ENCODE measurements around the gene C1QTNF5. TPM values are rescaled to one million over a fixed set of nuclear protein-coding genes. Genes with fewer than 3 reads are reported as not detected.

Gene C1QTNF5
- total RNA-seq, 1 experiment from 2014 or later = not detected

DNA sequence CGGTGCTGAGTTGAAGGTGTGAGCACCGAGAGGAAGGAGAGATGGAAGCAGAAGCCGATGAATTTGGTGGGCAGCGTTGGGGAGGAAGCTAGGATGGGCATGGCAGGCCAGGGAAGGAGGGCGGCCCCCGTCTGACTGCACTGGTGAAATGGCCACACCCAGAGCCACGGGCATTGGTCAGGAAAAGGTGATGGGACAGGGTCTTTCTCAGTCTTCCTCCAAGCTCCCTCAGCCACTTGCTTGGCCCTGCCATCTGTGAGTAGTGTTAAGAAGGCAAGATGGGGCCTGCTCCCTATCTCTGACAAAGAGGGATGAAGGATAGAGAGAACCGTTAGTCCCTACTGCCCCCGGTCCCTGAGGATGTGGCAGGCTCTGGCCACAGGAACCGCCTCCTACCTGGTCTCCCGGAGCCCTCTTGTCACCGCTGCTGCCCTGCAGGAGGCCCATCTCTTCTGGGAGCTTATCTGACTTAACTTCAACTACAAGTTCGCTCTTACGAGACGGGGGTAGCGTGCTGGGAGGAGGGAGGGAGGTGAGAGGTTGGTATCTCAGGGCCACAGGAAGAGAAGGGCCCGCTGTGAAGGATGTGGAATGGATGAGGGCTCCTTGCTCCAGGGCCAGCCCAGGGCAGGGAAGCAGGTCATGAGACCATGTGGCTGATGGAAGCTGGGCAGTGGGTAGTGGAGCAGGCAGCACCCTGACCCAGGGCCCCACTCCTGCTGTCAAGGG, 30.6 kb downstream of the C1QTNF5 start:
- ChIA-PET RAD21 (ENCODE audit: low non-redundant PET in 1 of 2, low total read pairs in 2 of 2, uncharacterized antibody in 2 of 2, unreplicated experiment in 2 of 2) (no interaction called here), POLR2A (no interaction called here)

DNA sequence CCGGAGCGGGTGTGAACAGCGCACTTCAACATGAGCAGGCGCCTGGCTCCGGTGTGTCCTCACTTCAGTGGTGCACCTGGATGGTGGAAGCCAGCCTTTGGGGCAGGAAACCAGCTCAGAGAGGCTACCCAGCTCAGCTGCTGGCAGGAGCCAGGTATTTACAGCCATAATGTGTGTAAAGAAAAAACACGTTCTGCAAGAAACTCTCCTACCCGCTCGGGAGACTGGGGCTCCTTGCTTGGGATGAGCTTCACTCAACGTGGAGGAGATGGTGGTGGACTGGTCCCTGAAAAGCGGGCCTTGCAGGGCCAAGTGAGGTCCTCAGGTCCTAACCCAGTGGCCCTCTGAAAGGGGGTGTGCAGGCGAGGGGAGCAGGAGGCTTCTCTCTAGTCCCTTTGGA, 31.3 kb downstream of the C1QTNF5 start:
- Histone ChIP-seq H3K27ac (ENCODE audit: low read depth, low read length) (no peak overlapping the region), H3K4me2 (ENCODE audit: low read length) (no peak overlapping the region), H3K79me2 (ENCODE audit: insufficient read depth, low read length) (no peaks in the 10 kb centered on the region), H2AFZ (ENCODE audit: low read depth, low read length, poor library complexity, severe bottlenecking) (no peak overlapping the region), H4K20me1 (ENCODE audit: insufficient read depth) (no peaks in the 10 kb centered on the region), H3K9me2 (ENCODE audit: insufficient read depth) (no peaks in the 10 kb centered on the region), H3K36me3 (ENCODE audit: control insufficient read depth in 1 of 2, insufficient read depth in 2 of 2, low read length in 2 of 2) (peaks cover 0 to 7% of the 10 kb centered on the region in 2 experiments; a peak in 3 of 4 replicates), H3K9ac (ENCODE audit: low read length) (no peak overlapping the region), H3K4me1 (ENCODE audit: control insufficient read depth in 1 of 2, insufficient read depth in 2 of 2, low read length in 2 of 2) (no peaks in the 10 kb centered on the region), H3K4me3 (replicated peaks in 1 of 2; ENCODE audit: low read depth in 1 of 2, low read length in 2 of 2) (no peak overlapping the region), H3K9me3 (ENCODE audit: control insufficient read depth in 1 of 2, insufficient read depth in 1 of 2, low read depth in 1 of 2, low read length in 2 of 2) (no peaks in the 10 kb centered on the region), H3K27me3 (ENCODE audit: insufficient read depth, low read length) (no peaks in the 10 kb centered on the region)
- ATAC-seq = no peak
- no peak for DNase-seq (ENCODE audit: low read depth, low spot score)
- ChIA-PET RAD21 (ENCODE audit: low non-redundant PET in 1 of 2, low total read pairs in 2 of 2, uncharacterized antibody in 2 of 2, unreplicated experiment in 2 of 2) (no interaction called here), POLR2A (no interaction called here), CTCF (interaction anchor here (1.1 kb wide), 1 partner anchor 29 kb away, joined by 3 read pairs; no protein-coding TSS in a partner anchor)
- BruUV-seq (replicated peaks) = no TSS peak
- intact Hi-C loops (cut with micrococcal nuclease) = no loop called here
- TF ChIP-seq, protein P1, sequence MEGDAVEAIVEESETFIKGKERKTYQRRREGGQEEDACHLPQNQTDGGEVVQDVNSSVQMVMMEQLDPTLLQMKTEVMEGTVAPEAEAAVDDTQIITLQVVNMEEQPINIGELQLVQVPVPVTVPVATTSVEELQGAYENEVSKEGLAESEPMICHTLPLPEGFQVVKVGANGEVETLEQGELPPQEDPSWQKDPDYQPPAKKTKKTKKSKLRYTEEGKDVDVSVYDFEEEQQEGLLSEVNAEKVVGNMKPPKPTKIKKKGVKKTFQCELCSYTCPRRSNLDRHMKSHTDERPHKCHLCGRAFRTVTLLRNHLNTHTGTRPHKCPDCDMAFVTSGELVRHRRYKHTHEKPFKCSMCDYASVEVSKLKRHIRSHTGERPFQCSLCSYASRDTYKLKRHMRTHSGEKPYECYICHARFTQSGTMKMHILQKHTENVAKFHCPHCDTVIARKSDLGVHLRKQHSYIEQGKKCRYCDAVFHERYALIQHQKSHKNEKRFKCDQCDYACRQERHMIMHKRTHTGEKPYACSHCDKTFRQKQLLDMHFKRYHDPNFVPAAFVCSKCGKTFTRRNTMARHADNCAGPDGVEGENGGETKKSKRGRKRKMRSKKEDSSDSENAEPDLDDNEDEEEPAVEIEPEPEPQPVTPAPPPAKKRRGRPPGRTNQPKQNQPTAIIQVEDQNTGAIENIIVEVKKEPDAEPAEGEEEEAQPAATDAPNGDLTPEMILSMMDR (IDR thresholded peaks at IDR 0.05 in 2 of 3, conservative IDR thresholded peaks at IDR 0.05 in 1 of 3; ENCODE audit: borderline replicate concordance in 1 of 3, insufficient read depth in 1 of 3, low read depth in 2 of 3, low read length in 2 of 3) = no peak
- TF ChIP-seq SP1 (IDR thresholded peaks at IDR 0.05; ENCODE audit: low read depth) (no peak), YY1 (IDR thresholded peaks at IDR 0.05; ENCODE audit: extremely low read depth, insufficient replicate concordance, low read depth, low read length) (no peak), ZNF274 (IDR thresholded peaks at IDR 0.05; ENCODE audit: low read depth, low read length) (no peak), SIN3A (IDR thresholded peaks at IDR 0.05; ENCODE audit: low read depth) (no peak), JUND (IDR thresholded peaks at IDR 0.05) (no peak), EZH2 (IDR thresholded peaks at IDR 0.05) (no peak), RAD21 (IDR thresholded peaks at IDR 0.05; ENCODE audit: low read depth) (no peak), ELF1 (IDR thresholded peaks at IDR 0.05; ENCODE audit: borderline replicate concordance, low read depth) (no peak), EGR1 (IDR thresholded peaks at IDR 0.05; ENCODE audit: low read depth) (no peak), SRF (IDR thresholded peaks at IDR 0.05; ENCODE audit: low read depth) (no peak), ZBTB33 (IDR thresholded peaks at IDR 0.05; ENCODE audit: extremely low read depth, insufficient replicate concordance, low read length) (no peak), ZFX (IDR thresholded peaks at IDR 0.05) (no peak), MAX (IDR thresholded peaks at IDR 0.05) (no peak)
- TF ChIP-seq, protein P2, sequence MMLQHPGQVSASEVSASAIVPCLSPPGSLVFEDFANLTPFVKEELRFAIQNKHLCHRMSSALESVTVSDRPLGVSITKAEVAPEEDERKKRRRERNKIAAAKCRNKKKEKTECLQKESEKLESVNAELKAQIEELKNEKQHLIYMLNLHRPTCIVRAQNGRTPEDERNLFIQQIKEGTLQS (IDR thresholded peaks at IDR 0.05) = no peak

More for the DNA sequence above, 30.6 kb downstream of the C1QTNF5 start:
- no peak for TF ChIP-seq YY1 (IDR thresholded peaks at IDR 0.05; ENCODE audit: extremely low read depth, insufficient replicate concordance, low read depth, low read length)
- TF ChIP-seq JUND (IDR thresholded peaks at IDR 0.05) = no peak
- TF ChIP-seq EZH2phosphoT487 (IDR thresholded peaks at IDR 0.05; ENCODE audit: borderline replicate concordance) = no peak
- no peak for TF ChIP-seq SP1 (IDR thresholded peaks at IDR 0.05; ENCODE audit: low read depth)
- TF ChIP-seq RAD21 (IDR thresholded peaks at IDR 0.05; ENCODE audit: low read depth) = no peak
- ATAC-seq = 0 out of 2 replicates have a peak, but pooled peaks have one; percentile 20
- peaks cover 0 to 11% of the 10 kb centered on the region in 2 experiments; a peak in 3 of 4 replicates for H3K36me3 ChIP-seq (ENCODE audit: control insufficient read depth in 1 of 2, insufficient read depth in 2 of 2, low read length in 2 of 2)
- H3K9ac ChIP-seq (ENCODE audit: low read length) = no peak overlapping the region
- no peak overlapping the region for H3K4me3 ChIP-seq (replicated peaks in 1 of 2; ENCODE audit: low read depth in 1 of 2, low read length in 2 of 2)
- no TSS peak for BruUV-seq (replicated peaks)
- CTCF ChIA-PET = interaction anchor here (1.1 kb wide), 1 partner anchor 28 kb away, joined by 3 read pairs; no protein-coding TSS in a partner anchor
- H3K9me3 ChIP-seq (ENCODE audit: control insufficient read depth in 1 of 2, insufficient read depth in 1 of 2, low read depth in 1 of 2, low read length in 2 of 2) = no peaks in the 10 kb centered on the region
- H3K27me3 ChIP-seq (ENCODE audit: insufficient read depth, low read length) = no peaks in the 10 kb centered on the region
- H2AFZ ChIP-seq (ENCODE audit: low read depth, low read length, poor library complexity, severe bottlenecking) = no peak overlapping the region
- no peak for DNase-seq (ENCODE audit: low read depth, low spot score)
- no peak overlapping the region for H3K4me2 ChIP-seq (ENCODE audit: low read length)
- H4K20me1 ChIP-seq (ENCODE audit: insufficient read depth) = no peaks in the 10 kb centered on the region
- no peak overlapping the region for H3K27ac ChIP-seq (ENCODE audit: low read depth, low read length)
- H3K9me2 ChIP-seq (ENCODE audit: insufficient read depth) = no peaks in the 10 kb centered on the region
- intact Hi-C loops (cut with micrococcal nuclease) = no loop called here
- peaks cover 2 to 3% of the 10 kb centered on the region in 2 experiments for H3K4me1 ChIP-seq (ENCODE audit: control insufficient read depth in 1 of 2, insufficient read depth in 2 of 2, low read length in 2 of 2)
- no peaks in the 10 kb centered on the region for H3K79me2 ChIP-seq (ENCODE audit: insufficient read depth, low read length)
